Measurements from ENCODE around the gene PHF12.
"Not testable (repeated sequence)": the region's sequence is repeated elsewhere in the genome, so short reads cannot be mapped to it uniquely, and the experiment has no call there.

PHF12 gene

DNA sequence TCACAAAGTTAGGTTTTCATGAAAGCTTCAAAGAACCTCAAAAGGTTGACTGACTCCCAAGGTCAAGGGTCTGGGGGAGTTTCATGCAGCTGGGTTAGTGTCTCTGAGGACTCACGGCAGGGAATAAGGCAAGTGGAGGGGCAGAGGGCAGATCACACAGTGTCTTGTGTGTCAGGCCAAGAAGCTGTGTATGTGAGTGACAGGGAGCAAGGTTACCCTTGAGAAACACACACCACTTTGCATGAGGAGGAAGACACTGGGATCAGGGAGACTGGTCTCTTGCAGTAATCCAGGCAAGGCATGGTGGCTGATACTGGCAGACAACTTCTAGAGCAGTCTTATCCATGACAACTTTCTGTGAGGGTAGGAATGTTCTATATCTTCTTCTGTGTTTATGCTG lies 60.1 kb downstream of the PHF12 start:
- DNase-seq (ENCODE audit: insufficient read length, low spot score): no peak
- FAIRE-seq: peak; percentile 66

DNA sequence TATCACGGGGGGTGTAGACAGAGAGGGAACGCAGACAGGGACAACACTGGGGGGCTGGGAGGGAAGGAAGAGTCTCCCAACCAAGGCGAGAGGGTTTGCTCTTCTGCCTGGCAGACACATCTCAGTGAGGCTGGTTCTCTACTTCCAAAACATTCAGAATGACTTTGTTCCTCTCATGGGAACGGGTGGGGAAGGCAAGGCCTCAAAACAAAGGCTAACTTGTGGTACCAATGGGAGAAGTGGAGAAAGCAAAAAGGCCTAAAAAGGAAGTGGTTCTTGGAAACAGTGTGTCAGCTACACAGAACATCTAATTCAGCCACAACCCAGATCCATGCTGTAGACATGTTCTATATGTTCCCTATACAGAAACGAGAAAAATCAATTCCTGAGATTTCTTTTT lies 61.3 kb downstream of the PHF12 start:
- DNase-seq (ENCODE audit: insufficient read length, low spot score) (no peak), FAIRE-seq (no peak)

GRCh38 chr17:28888832-28889231 lies 62.5 kb downstream of the PHF12 start:
- FAIRE-seq (no peak), DNase-seq (ENCODE audit: insufficient read length, low spot score) (no peak)

GRCh38 chr17:28887871-28888471 lies 63.3 kb downstream of the PHF12 start:
- FAIRE-seq: peak; percentile 39
- DNase-seq (ENCODE audit: insufficient read length, low spot score): no peak

- FAIRE-seq (no peak), DNase-seq (ENCODE audit: insufficient read length, low spot score) (no peak)
Observed at GRCh38 chr17:28885951-28886350, 65.4 kb downstream of the PHF12 start.

DNA sequence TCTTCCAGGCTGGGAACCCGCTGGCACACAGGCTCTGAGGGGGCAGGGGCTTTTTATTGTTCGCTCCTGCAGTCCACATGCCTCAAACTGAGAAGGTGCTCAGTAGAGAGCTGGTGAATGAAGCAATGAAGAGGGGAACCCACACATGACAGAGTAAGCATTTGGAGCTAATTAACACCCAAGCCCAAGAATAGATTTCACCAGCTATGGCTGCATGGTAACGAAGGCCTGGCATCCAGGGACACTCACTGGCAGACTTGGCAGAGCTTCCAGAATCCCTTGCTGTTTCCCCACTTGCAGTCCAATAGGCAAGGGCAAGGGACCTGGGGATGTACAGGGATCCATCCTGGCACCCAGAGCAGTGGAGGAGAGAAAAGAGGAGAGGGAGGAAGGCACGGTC lies 66.0 kb downstream of the PHF12 start:
- no peak for DNase-seq (ENCODE audit: insufficient read length, low spot score)
- no peak for FAIRE-seq

GRCh38 chr17:28883967-28884702 lies 67.2 kb downstream of the PHF12 start:
- FAIRE-seq: no peak
- no peak for DNase-seq (ENCODE audit: insufficient read length, low spot score)

DNA sequence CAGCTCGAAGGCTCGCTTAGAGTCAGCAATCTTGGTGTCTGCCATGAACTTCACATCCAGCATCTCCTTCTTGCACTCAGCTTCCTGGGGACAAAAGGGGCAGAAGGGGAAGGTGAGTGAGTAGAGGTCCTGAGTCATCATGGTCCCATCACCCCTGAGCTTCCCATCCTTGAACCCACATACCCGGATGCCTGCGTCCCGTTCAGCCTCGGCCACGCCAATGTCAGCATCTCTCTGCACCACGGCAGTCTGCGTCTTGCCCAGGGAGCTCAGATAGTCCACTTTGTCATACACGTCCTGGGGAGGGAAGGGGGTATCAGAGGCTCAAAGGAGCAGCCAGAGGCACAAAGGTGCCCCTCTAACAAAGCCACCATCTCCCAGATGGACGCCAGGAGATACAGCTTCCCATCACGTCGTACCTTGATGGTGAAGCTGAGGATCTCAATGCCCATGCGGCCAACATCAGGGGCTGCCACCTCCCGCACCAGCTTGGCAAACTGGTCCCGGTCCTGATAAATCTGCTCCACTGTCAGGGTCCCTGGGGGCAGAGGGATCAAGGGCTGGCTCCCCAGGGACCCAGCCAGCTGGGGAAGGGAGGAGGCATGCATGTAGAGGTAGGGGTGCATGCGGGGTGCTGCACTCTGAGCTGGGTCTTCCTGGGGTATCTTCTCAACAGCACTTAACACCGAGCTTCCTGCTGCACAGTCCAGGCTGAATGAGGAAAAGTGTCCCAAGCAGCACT lies 69.0 kb downstream of the PHF12 start:
- FAIRE-seq: no peak
- no peak for DNase-seq (ENCODE audit: insufficient read length, low spot score)

DNA sequence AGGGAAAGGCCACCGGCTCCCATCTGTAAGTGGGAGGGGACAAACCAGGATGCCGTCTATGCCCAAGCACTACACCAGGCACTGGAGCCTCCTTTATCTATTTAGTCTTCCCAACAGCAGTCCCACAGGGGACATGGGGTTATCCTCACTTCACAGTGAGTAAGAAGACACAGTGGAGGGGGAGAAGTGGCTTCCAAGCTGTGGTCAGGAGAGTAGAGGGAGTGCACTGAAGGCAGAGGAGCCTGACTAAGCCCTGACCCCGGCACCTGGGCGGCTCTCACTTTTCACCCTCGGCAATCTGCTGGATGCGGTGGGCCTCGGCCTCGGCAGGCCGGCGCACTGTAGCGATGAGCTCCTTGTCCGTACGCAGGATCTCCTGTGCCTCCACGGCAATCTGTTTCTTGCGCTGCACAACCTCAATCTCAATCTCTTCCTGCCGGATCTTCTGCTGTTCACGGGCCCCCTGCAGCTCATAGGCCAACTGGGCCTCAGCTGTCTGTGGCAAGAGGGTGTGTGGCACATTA lies 69.7 kb downstream of the PHF12 start:
- DNase-seq (ENCODE audit: insufficient read length, low spot score) (no peak), FAIRE-seq (no peak)

- no peak for FAIRE-seq
- no peak for DNase-seq (ENCODE audit: insufficient read length, low spot score)
Observed at GRCh38 chr17:28880572-28880945, 70.8 kb downstream of the PHF12 start.

- no peak for FAIRE-seq
- DNase-seq (ENCODE audit: insufficient read length, low spot score): no peak
Observed at GRCh38 chr17:28879886-28880571, 71.3 kb downstream of the PHF12 start.

- DNase-seq (ENCODE audit: insufficient read length, low spot score): no peak
- FAIRE-seq: no peak
Observed at GRCh38 chr17:28878981-28879380, 72.3 kb downstream of the PHF12 start.

DNA sequence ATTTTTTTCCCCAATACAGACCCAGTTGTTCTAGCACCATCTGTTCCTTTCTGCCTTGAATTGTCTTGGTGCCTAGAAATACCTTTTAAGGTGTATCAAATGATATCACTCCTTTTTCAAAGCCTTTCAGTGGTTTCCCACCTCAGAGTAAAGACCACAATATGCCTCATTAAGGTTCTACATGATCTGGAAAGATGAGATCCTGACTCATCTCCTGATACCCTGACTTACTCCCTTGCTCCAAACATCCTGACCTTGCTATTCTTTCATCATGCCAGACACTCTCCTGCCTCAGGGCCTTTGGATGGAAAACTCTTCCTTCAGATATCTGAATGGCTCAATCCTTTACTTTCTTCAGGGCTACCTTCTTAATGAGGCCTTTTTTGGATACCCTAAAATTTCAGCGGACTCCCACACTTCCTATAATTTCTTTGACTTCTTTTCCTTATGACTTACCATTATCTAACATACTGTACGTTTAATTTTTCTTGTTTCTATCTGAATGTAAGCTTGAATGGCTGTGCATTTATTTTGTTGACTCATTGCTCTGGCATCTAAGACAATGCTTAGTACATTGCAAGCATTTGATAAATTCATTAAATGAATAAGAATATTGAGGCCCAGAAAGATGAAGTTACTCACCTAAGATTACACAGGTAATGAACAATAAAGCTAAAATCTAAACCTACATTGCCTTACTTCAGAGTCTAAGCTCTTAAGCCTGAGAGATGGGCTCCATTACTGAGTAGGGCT lies 73.0 kb downstream of the PHF12 start:
- FAIRE-seq (no peak), DNase-seq (ENCODE audit: insufficient read length, low spot score) (no peak)

- not testable (repeated sequence) for DNase-seq (ENCODE audit: insufficient read length, low spot score); FAIRE-seq
Observed at GRCh38 chr17:28877150-28877711, 74.1 kb downstream of the PHF12 start.

DNA sequence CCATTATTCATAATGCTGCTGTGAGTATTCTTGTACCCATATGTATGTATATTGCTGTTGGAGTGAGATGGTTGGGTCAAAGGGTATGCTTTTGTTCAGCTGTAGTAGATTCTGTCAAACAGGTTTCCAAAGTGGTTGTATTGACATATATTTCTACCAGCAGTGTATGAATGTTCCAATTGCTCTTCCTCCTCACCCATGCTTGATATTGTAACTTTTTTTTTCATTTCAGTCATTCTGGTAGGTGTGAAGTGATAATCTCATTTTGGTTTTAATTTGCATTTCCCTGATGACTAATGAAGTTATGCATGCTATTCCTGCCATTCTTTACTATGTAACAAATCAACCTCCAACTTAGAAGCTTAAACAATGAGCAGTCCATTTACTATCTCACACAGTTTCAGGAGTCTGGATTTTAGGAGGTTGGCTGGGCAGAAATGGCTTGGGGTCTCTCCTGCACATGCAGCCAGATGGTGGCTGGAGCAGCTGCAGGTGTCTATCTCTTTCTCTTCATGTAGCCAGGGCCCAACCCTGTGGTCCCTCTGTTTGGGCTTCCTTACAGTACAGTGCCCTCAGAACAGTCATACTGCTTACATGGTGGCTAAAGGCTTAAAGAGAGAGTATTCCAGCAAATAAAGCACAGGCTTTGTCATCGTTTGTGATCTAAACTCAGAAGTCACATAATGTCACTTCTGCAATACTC lies 75.3 kb downstream of the PHF12 start:
- DNase-seq (ENCODE audit: insufficient read length, low spot score) (no peak), FAIRE-seq (no peak)

- no peak for FAIRE-seq
- DNase-seq (ENCODE audit: insufficient read length, low spot score): no peak
Observed at GRCh38 chr17:28874750-28875149, 76.6 kb downstream of the PHF12 start.

DNA sequence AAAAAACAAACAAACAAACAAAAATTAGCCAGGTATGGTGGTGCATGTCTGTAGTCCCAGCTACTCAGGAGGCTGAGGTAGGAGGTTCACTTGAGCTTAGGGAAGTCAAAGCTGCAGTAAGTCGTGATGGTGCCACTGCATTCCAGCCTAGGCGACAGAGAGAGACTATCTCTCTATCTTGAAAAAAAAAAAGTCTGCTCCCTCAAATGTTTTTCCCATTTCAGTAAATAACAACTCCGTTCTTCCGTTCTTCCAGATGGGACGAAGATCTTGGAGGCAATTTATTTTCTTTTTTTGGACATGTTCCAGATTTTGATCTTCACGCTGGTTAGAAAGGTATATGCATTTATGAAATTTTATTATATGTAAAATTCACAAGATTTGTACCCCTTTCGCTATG lies 77.5 kb downstream of the PHF12 start:
- no peak for FAIRE-seq
- no peak for DNase-seq (ENCODE audit: insufficient read length, low spot score)

DNA sequence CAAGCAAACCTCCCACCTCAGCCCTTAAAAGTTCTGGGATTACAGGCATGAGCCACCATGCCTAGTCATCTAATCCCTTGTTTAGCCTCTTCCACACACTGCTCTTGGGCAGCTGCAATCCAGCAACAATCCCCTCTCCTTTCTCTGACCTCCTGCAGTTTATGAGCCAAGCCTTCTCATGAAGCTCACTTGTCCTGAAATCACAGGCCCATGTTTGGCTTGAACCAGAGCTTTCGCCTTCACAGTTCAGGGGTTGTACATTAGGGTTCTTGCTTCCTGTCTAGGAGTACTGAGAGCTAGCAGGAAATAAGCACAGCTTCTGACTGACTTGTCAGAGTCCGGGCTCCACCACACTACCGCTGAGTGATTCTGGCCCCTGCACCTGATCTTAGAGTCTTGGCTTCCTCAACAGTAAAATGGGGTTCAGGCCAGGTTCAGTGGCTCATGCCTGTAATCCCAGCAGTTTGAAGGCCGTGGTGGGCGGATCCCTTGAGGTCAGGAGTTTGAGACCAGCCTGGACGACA lies 80.2 kb downstream of the PHF12 start:
- FAIRE-seq (peak; percentile 100), DNase-seq (ENCODE audit: insufficient read length, low spot score) (peak; percentile 86)

DNA sequence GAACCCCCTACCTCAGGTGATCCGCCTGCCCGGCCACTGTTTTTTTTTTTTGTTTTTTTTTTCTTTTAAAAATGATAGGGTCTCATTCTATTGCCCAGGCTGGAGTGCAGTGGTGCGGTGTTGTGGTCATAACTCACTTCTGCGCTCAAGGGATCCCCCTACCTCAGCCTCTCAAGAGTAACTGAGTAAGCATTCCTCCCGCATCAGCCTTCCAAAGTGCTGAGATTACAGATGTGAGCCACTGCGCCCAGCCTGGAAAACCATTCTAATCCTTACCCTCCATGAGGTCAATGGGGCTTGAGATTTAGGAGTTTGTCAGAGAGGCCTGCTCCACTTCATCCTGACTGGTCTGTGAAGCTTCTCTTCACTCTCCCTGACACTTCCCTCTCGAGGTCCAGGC lies 84.0 kb downstream of the PHF12 start:
- DNase-seq (ENCODE audit: insufficient read length, low spot score) (no peak), FAIRE-seq (no peak)

Data from GM19239 (cell line).